HepG2 (cell line): Measurements from ENCODE around the gene NTMT1. TPM values are rescaled to one million over a fixed set of nuclear protein-coding genes. Genes with fewer than 3 reads are reported as not detected.
A peak's percentile ranks its signal among the peaks of the same experiment; 100 is the strongest.

Experiments
- ATAD3A ChIP-seq: sonication (generic); formaldehyde crosslinking; IDR thresholded peaks from 2 replicates; pipeline ENCODE4 v1.4.0; 2020; ENCODE audit warnings: missing genetic modification reagents
- CBFB ChIP-seq: sonication (generic); formaldehyde crosslinking; IDR thresholded peaks from 2 replicates; pipeline ENCODE4 v1.4.0; 2020; ENCODE audit warnings: missing genetic modification reagents
- EZH2 ChIP-seq: conservative IDR thresholded peaks from 2 replicates; pipeline ENCODE4 v1.6.1; 2012; ENCODE audit warnings: mild to moderate bottlenecking, low read depth, low read length, moderate library complexity
- FOXK1 ChIP-seq: sonication (generic); formaldehyde crosslinking; IDR thresholded peaks from 2 replicates; pipeline ENCODE4 v1.4.0; 2020; ENCODE audit warnings: low read depth, missing genetic modification reagents, borderline replicate concordance
- HIVEP1 ChIP-seq: sonication (generic); formaldehyde crosslinking; IDR thresholded peaks from 2 replicates; pipeline ENCODE4 v1.4.0; 2020; ENCODE audit warnings: mild to moderate bottlenecking, missing genetic modification reagents
- KAT2B ChIP-seq: fragments of 150-350 bp; IDR thresholded peaks from 2 replicates; pipeline ENCODE4 v1.6.1; 2014; ENCODE audit warnings: low read depth, low read length, borderline replicate concordance
- NR2F6 ChIP-seq, 2 experiments: IDR thresholded peaks; 2 replicates each; pipeline ENCODE4 v1.6.1; 2016; ENCODE audit warnings: antibody characterized with exemption in 1 of 2, mild to moderate bottlenecking in 1 of 2
- PHF5A ChIP-seq: IDR thresholded peaks from one replicate; pipeline ENCODE4 v1.6.1; 2018; ENCODE audit warnings: low read depth, missing genetic modification reagents; ENCODE audit not compliant: unreplicated experiment
- RBM22 ChIP-seq: fragments of 200-400 bp; formaldehyde crosslinking; optimal IDR thresholded peaks from 2 replicates; pipeline ENCODE3; 2017; ENCODE audit warnings: mild to moderate bottlenecking, low read length, moderate library complexity
- SATB2 ChIP-seq: sonication (generic); formaldehyde crosslinking; IDR thresholded peaks from 2 replicates; pipeline ENCODE4 v1.5.0; 2020; ENCODE audit warnings: missing genetic modification reagents
- ZFY ChIP-seq: sonication (generic); formaldehyde crosslinking; IDR thresholded peaks from 2 replicates; pipeline ENCODE4 v1.4.0; 2020; ENCODE audit warnings: missing genetic modification reagents
- ZNF614 ChIP-seq: IDR thresholded peaks from 2 replicates; pipeline ENCODE4 v1.6.1; 2018; ENCODE audit warnings: missing biosample characterization, missing genetic modification reagents, inconsistent platforms, borderline replicate concordance
- ZNF766 ChIP-seq: sonication (generic); formaldehyde crosslinking; IDR thresholded peaks from 2 replicates; pipeline ENCODE4 v1.5.0; 2020; ENCODE audit warnings: missing genetic modification reagents, borderline replicate concordance
- ZNF777 ChIP-seq: sonication (generic); formaldehyde crosslinking; IDR thresholded peaks from 2 replicates; pipeline ENCODE4 v1.4.0; 2020; ENCODE audit warnings: missing genetic modification reagents
- ZNF83 ChIP-seq: sonication (generic); formaldehyde crosslinking; IDR thresholded peaks from 2 replicates; pipeline ENCODE4 v1.4.0; 2020; ENCODE audit warnings: missing genetic modification reagents, mild to moderate bottlenecking, borderline replicate concordance
- ZNF841 ChIP-seq: sonication (generic); formaldehyde crosslinking; IDR thresholded peaks from 2 replicates; pipeline ENCODE4 v1.8.1; 2023; ENCODE audit warnings: missing genetic modification reagents, borderline replicate concordance
- ZNF883 ChIP-seq: sonication (generic); formaldehyde crosslinking; IDR thresholded peaks from 2 replicates; pipeline ENCODE4 v1.5.1; 2020; ENCODE audit warnings: mild to moderate bottlenecking, missing genetic modification reagents; ENCODE audit errors: not compliant biosample characterization
- polyA plus RNA-seq, 8 experiments: library from polyadenylated mRNA; depleted of rRNA in 3 of 8; stranded (reverse) in 7 of 8; unstranded in 1 of 8; fragments of >200 nt; fragmentation: Illumina TruSeq in 4 of 8; extraction: Trizol in 4 of 8; gene quantifications; 2 replicates each; pipeline versions ENCODE4 v1.2.1 to v1.2.3, GENCODE V29; 2011 to 2016; ENCODE audit warnings: low read depth in 4 of 8, missing spikeins in 1 of 8, mixed read lengths in 1 of 8; ENCODE audit not compliant: insufficient read depth in 1 of 8
- total RNA-seq, 5 experiments: library from RNA; depleted of rRNA; stranded (reverse); fragments of >200 nt; fragmentation: Illumina TruSeq; extraction: Trizol; gene quantifications; 2 replicates each; pipeline ENCODE4 v1.2.3, GENCODE V29; 2016; ENCODE audit warnings: low read depth in 1 of 5
- TF ChIP-seq, protein P1 (sequence below): sonication (generic); formaldehyde crosslinking; conservative IDR thresholded peaks from 2 replicates; pipeline ENCODE4 v1.8.0; 2022; ENCODE audit warnings: mild to moderate bottlenecking, moderate library complexity, missing genetic modification reagents
- TF ChIP-seq, protein P2 (sequence below): sonication (generic); formaldehyde crosslinking; IDR thresholded peaks from 2 replicates; pipeline ENCODE4 v1.5.0; 2020; ENCODE audit warnings: mild to moderate bottlenecking, missing genetic modification reagents
- TF ChIP-seq, protein P3 (sequence below): sonication (generic); formaldehyde crosslinking; IDR thresholded peaks from 2 replicates; pipeline ENCODE4 v1.8.1; 2023; ENCODE audit warnings: missing genetic modification reagents, mild to moderate bottlenecking, borderline replicate concordance
- TF ChIP-seq, protein P4 (sequence below): sonication (generic); formaldehyde crosslinking; IDR thresholded peaks from 2 replicates; pipeline ENCODE4 v1.8.1; 2023; ENCODE audit warnings: mild to moderate bottlenecking, inconsistent platforms, moderate library complexity, missing genetic modification reagents, borderline replicate concordance
- TF ChIP-seq, protein P5 (sequence below): sonication (generic); formaldehyde crosslinking; IDR thresholded peaks from 2 replicates; pipeline ENCODE4 v1.4.0; 2020; ENCODE audit warnings: mild to moderate bottlenecking, missing genetic modification reagents

The NTMT1 gene
- total and polyA plus RNA-seq, 2 of the 13 experiments (the other 11 are each of a cell fraction or from before 2014, with no cell fraction given), result 49.1 to 53.8 TPM

DNA sequence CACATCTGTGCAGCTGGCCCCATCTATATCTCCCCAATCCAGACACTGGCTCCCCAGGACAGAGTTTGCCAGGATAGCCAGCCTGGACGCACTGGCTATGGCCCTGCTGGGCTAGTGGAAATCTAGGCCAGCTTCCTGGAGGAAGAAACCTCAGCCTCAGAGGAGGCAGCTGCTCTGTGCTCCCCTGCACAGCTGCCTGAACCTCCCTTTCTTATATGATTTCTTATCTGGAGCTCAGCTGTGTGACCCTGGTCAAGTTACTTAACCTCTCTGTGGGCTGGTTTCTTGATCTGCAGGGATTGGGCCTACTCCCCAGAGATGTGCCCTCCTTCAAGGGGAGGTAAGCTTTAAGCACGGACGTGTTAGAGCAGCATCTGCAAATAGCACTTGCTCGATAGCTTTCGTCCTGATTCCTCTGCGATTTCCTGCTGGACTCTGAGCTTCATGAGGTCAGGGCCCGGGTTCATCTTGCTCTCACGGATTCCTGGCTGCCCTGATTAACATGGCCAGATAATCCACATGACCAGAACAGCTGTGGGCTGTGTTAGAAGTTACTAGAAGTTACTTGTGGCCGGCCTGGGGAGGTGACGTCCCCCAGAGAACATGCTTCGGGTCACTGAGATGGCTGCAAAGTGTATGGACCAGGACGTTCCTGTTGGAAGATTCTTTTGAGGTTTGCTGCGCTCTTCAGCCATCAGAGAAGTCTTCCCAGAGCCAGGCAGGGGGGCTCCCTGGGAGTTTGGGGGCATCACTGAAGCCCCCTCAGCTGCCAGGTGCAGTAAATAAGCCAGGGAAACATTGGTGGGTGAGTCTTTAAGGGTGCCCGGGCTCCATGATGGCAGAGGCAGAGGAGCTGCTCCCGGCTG lies 19.6 kb upstream of the NTMT1 start (continued):
- TF ChIP-seq, protein P1, sequence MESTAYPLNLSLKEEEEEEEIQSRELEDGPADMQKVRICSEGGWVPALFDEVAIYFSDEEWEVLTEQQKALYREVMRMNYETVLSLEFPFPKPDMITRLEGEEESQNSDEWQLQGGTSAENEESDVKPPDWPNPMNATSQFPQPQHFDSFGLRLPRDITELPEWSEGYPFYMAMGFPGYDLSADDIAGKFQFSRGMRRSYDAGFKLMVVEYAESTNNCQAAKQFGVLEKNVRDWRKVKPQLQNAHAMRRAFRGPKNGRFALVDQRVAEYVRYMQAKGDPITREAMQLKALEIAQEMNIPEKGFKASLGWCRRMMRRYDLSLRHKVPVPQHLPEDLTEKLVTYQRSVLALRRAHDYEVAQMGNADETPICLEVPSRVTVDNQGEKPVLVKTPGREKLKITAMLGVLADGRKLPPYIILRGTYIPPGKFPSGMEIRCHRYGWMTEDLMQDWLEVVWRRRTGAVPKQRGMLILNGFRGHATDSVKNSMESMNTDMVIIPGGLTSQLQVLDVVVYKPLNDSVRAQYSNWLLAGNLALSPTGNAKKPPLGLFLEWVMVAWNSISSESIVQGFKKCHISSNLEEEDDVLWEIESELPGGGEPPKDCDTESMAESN (CRISPR knock-in tag), result peak; percentile 58; the same call in 1 of the 2 replicates
- TF ChIP-seq ZNF766 (CRISPR knock-in tag) (no peak), SATB2 (CRISPR knock-in tag) (no peak), HIVEP1 (no peak), ATAD3A (CRISPR knock-in tag) (no peak), FOXK1 (CRISPR knock-in tag) (no peak), ZNF614 (CRISPR knock-in tag) (peak; percentile 53; the same call in 1 of the 2 replicates), ZNF777 (0 out of 2 replicates have a peak, but pooled peaks have one; percentile 31), NR2F6 (IDR thresholded peaks at IDR 0.05) (peak; percentile 77), NR2F6 (CRISPR knock-in tag; IDR thresholded peaks at IDR 0.05) (peak; percentile 91), ZNF883 (CRISPR knock-in tag) (no peak), RBM22 (no peak), KAT2B (no peak), PHF5A (CRISPR knock-in tag) (peak; percentile 66), CBFB (CRISPR knock-in tag) (no peak; the same call in 1 of the 2 replicates), ZNF841 (no peak), ZFY (peak; percentile 80), EZH2 (no peak), ZNF83 (CRISPR knock-in tag) (no peak)
- TF ChIP-seq, protein P2, sequence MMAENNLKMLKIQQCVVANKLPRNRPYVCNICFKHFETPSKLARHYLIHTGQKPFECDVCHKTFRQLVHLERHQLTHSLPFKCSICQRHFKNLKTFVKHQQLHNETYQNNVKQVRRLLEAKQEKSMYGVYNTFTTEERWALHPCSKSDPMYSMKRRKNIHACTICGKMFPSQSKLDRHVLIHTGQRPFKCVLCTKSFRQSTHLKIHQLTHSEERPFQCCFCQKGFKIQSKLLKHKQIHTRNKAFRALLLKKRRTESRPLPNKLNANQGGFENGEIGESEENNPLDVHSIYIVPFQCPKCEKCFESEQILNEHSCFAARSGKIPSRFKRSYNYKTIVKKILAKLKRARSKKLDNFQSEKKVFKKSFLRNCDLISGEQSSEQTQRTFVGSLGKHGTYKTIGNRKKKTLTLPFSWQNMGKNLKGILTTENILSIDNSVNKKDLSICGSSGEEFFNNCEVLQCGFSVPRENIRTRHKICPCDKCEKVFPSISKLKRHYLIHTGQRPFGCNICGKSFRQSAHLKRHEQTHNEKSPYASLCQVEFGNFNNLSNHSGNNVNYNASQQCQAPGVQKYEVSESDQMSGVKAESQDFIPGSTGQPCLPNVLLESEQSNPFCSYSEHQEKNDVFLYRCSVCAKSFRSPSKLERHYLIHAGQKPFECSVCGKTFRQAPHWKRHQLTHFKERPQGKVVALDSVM (CRISPR knock-in tag), result peak; percentile 66; the same call in 1 of the 2 replicates
- TF ChIP-seq, protein P3, sequence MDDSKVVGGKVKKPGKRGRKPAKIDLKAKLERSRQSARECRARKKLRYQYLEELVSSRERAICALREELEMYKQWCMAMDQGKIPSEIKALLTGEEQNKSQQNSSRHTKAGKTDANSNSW (CRISPR knock-in tag), result no peak
- TF ChIP-seq, protein P4, sequence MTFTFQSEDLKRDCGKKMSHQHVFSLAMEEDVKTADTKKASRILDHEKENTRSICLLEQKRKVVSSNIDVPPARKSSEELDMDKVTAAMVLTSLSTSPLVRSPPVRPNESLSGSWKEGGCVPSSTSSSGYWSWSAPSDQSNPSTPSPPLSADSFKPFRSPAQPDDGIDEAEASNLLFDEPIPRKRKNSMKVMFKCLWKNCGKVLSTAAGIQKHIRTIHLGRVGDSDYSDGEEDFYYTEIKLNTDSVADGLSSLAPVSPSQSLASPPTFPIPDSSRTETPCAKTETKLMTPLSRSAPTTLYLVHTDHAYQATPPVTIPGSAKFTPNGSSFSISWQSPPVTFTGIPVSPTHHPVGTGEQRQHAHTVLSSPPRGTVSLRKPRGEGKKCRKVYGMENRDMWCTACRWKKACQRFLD, result no peak
- TF ChIP-seq, protein P5, sequence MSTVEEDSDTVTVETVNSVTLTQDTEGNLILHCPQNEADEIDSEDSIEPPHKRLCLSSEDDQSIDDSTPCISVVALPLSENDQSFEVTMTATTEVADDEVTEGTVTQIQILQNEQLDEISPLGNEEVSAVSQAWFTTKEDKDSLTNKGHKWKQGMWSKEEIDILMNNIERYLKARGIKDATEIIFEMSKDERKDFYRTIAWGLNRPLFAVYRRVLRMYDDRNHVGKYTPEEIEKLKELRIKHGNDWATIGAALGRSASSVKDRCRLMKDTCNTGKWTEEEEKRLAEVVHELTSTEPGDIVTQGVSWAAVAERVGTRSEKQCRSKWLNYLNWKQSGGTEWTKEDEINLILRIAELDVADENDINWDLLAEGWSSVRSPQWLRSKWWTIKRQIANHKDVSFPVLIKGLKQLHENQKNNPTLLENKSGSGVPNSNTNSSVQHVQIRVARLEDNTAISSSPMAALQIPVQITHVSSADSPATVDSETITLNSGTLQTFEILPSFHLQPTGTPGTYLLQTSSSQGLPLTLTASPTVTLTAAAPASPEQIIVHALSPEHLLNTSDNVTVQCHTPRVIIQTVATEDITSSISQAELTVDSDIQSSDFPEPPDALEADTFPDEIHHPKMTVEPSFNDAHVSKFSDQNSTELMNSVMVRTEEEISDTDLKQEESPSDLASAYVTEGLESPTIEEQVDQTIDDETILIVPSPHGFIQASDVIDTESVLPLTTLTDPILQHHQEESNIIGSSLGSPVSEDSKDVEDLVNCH, result no peak
